ENCODE measurements around the gene TLE3.

GRCh38 chr15:70001859-70002258 is 95.9 kb downstream of the TLE3 start:
- TF ChIP-seq POLR2A (IDR thresholded peaks at IDR 0.05) (no peak), POLR2AphosphoS5 (IDR thresholded peaks at IDR 0.05) (no peak), CTCF (IDR thresholded peaks at IDR 0.05 in 8 of 11, conservative IDR thresholded peaks at IDR 0.05 in 3 of 11) (no peak)

All from spleen (tissue), 7 donors.